Measurements from ENCODE around the gene SMPD3.

The SMPD3 gene

GRCh38 chr16:68452176-68452575 is 3.9 kb upstream of the SMPD3 start:
- H3K4me3 ChIP-seq (ENCODE audit: low read length, poor library complexity, severe bottlenecking), result no peak overlapping the region
- no peak for TF ChIP-seq EZH2phosphoT487 (IDR thresholded peaks at IDR 0.05; ENCODE audit: borderline replicate concordance)
- TF ChIP-seq CTCF (conservative IDR thresholded peaks at IDR 0.05; ENCODE audit: low read length), result no peak
- no peaks in the 10 kb centered on the region for H3K27me3 ChIP-seq (ENCODE audit: insufficient read depth, low read length, poor library complexity, severe bottlenecking)
- no peak overlapping the region for H2AFZ ChIP-seq (ENCODE audit: low read length)
- no peak overlapping the region for H3K9ac ChIP-seq (ENCODE audit: low read depth, low read length, poor library complexity, severe bottlenecking)
- no peaks in the 10 kb centered on the region for H4K20me1 ChIP-seq (ENCODE audit: insufficient read depth, low read length, poor library complexity, severe bottlenecking)
- no peaks in the 10 kb centered on the region for H3K79me2 ChIP-seq (ENCODE audit: insufficient read depth, low read length)
- no peaks in the 10 kb centered on the region for H3K36me3 ChIP-seq (ENCODE audit: insufficient read depth, low read length)
- no peaks in the 10 kb centered on the region for H3K4me1 ChIP-seq (ENCODE audit: insufficient read depth, low read length, poor library complexity, severe bottlenecking)
- H3K4me2 ChIP-seq (ENCODE audit: low read depth, low read length, poor library complexity, severe bottlenecking), result no peak overlapping the region
- H3K9me3 ChIP-seq (ENCODE audit: insufficient read depth, low read depth, low read length), result no peaks in the 10 kb centered on the region
- H3F3A ChIP-seq (ENCODE audit: low read depth), result no peaks in the 10 kb centered on the region
- H3K9me2 ChIP-seq (replicated peaks; ENCODE audit: low read depth, low read length), result no peaks in the 10 kb centered on the region

DNA sequence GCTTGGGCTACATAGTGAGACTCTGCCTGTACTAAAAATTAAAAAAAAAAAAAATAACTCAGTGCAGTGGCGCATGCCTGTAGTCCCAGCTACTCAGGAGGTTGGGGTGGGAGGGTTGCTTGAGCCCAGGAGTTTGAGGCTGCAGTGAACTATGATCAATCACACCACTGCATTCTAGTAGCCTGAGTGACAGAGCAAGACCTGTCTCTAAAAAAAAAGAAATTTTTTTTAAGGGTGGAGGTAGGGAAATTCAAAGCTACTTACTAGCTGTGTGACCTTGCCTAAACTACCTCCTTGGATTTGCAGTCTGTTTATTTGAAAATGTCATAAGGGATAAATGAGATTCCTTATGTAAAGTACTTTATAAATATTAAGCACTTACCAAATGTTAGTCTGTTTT is 3.4 kb upstream of the SMPD3 start:
- Histone ChIP-seq H3K4me2 (ENCODE audit: low read depth, low read length, poor library complexity, severe bottlenecking) (no peak overlapping the region), H3K9ac (ENCODE audit: low read depth, low read length, poor library complexity, severe bottlenecking) (no peak overlapping the region), H3K79me2 (ENCODE audit: insufficient read depth, low read length) (no peaks in the 10 kb centered on the region), H3K4me3 (ENCODE audit: low read length, poor library complexity, severe bottlenecking) (no peak overlapping the region), H3K9me2 (replicated peaks; ENCODE audit: low read depth, low read length) (no peaks in the 10 kb centered on the region), H3K27me3 (ENCODE audit: insufficient read depth, low read length, poor library complexity, severe bottlenecking) (no peaks in the 10 kb centered on the region), H3K4me1 (ENCODE audit: insufficient read depth, low read length, poor library complexity, severe bottlenecking) (no peaks in the 10 kb centered on the region), H2AFZ (ENCODE audit: low read length) (no peak overlapping the region), H3F3A (ENCODE audit: low read depth) (no peaks in the 10 kb centered on the region), H4K20me1 (ENCODE audit: insufficient read depth, low read length, poor library complexity, severe bottlenecking) (no peaks in the 10 kb centered on the region), H3K9me3 (ENCODE audit: insufficient read depth, low read depth, low read length) (no peaks in the 10 kb centered on the region), H3K36me3 (ENCODE audit: insufficient read depth, low read length) (no peaks in the 10 kb centered on the region)
- TF ChIP-seq EZH2phosphoT487 (IDR thresholded peaks at IDR 0.05; ENCODE audit: borderline replicate concordance) (no peak), CTCF (conservative IDR thresholded peaks at IDR 0.05; ENCODE audit: low read length) (no peak)

DNA sequence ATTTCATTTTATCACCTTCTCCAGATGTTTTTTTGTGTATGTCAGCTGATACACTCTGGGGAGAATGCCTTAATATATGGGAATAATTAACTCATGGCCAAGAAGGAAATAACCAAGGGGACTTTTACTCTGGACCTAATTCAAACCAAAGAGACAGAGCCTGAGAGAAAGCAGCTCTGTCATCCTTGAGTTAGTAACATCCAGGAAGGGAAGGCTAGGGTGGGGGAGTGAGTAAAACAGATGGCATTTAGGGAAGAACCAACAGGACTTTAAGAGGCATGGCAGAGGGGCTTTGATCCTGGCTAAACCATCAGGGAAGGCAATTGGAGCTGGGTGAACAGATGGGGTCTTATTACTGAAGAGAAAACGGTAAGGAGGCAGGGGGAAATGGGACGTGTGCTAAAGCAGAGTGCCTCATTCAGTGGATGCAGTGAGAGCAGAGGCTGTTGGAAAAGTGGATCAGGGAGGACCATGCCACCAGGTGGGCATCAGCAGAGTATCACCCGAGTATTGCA is 2.5 kb upstream of the SMPD3 start:
- Histone ChIP-seq H3K79me2 (ENCODE audit: insufficient read depth, low read length) (no peaks in the 10 kb centered on the region), H3K9me3 (ENCODE audit: insufficient read depth, low read depth, low read length) (no peaks in the 10 kb centered on the region), H3F3A (ENCODE audit: low read depth) (no peaks in the 10 kb centered on the region), H3K4me3 (ENCODE audit: low read length, poor library complexity, severe bottlenecking) (no peak overlapping the region), H3K27me3 (ENCODE audit: insufficient read depth, low read length, poor library complexity, severe bottlenecking) (no peaks in the 10 kb centered on the region), H3K9ac (ENCODE audit: low read depth, low read length, poor library complexity, severe bottlenecking) (no peak overlapping the region), H3K4me1 (ENCODE audit: insufficient read depth, low read length, poor library complexity, severe bottlenecking) (no peaks in the 10 kb centered on the region), H3K9me2 (replicated peaks; ENCODE audit: low read depth, low read length) (no peaks in the 10 kb centered on the region), H3K4me2 (ENCODE audit: low read depth, low read length, poor library complexity, severe bottlenecking) (no peak overlapping the region), H2AFZ (ENCODE audit: low read length) (no peak overlapping the region), H4K20me1 (ENCODE audit: insufficient read depth, low read length, poor library complexity, severe bottlenecking) (no peaks in the 10 kb centered on the region), H3K36me3 (ENCODE audit: insufficient read depth, low read length) (no peaks in the 10 kb centered on the region)
- TF ChIP-seq CTCF (conservative IDR thresholded peaks at IDR 0.05; ENCODE audit: low read length), result no peak
- no peak for TF ChIP-seq EZH2phosphoT487 (IDR thresholded peaks at IDR 0.05; ENCODE audit: borderline replicate concordance)

Measured in Loucy (cell line).